Endothelial cell of umbilical vein (primary cell): Measurements from ENCODE around the gene DENND5B. TPM values are rescaled to one million over a fixed set of nuclear protein-coding genes. Genes with fewer than 3 reads are reported as not detected.

Experiments used
- BruUV-seq: library from RNA; stranded (reverse); fragments of 400-500 nt; replicated peaks from 2 replicates; lab custom pipeline; 2021; lab: Mats Ljungman, UMichigan
- CTCF ChIA-PET: fragments of 300-600, 350-600 bp; sonication (Branson Sonifier 250); formaldehyde crosslinking; loops from one replicate; lab custom pipeline; 2021; ENCODE audit warnings: antibody characterized with exemption, inconsistent platforms; lab: Charles Lee
- POLR2A ChIA-PET: fragments of 300-600, 350-600 bp; sonication (Branson Sonifier 250); formaldehyde crosslinking; loops from one replicate; lab custom pipeline; 2021; ENCODE audit warnings: antibody characterized with exemption, inconsistent platforms; lab: Charles Lee
- DNase-seq: peaks from one replicate; pipeline ENCODE4 v3.0.0-alpha.2; 2011; ENCODE audit warnings: low read depth, low spot score
- FAIRE-seq: peaks from 2 replicates; lab custom pipeline; 2011; peaks lifted over from hg19 to GRCh38; lab: Jason Lieb, UNC
- H2AFZ ChIP-seq: 2 replicates; pipeline ENCODE4 v1.6.0; 2012; ENCODE audit warnings: low read depth, low read length, control low read depth, inconsistent platforms
- H3K27ac ChIP-seq: 2 replicates; pipeline ENCODE4 v1.5.1; 2011; ENCODE audit warnings: low read depth, mild to moderate bottlenecking, control low read depth, low read length, moderate library complexity; ENCODE audit not compliant: insufficient read depth
- H3K27me3 ChIP-seq, 2 experiments: 2 replicates each; pipeline versions ENCODE4 v1.6.0 to v1.6.1; 2011; ENCODE audit warnings: low read length in 2 of 2, mixed read lengths in 1 of 2; ENCODE audit not compliant: control insufficient read depth in 2 of 2, insufficient read depth in 2 of 2
- H3K36me3 ChIP-seq, 2 experiments: 2 replicates in 1 of 2; 3 replicates in 1 of 2; pipeline ENCODE4 v1.5.1; 2011; ENCODE audit warnings: low read length in 2 of 2, mild to moderate bottlenecking in 1 of 2, moderate library complexity in 1 of 2; ENCODE audit not compliant: control insufficient read depth in 2 of 2, insufficient read depth in 2 of 2; ENCODE audit errors: extremely low read depth in 1 of 2
- H3K4me1 ChIP-seq: 3 replicates; pipeline ENCODE4 v1.5.1; 2011; ENCODE audit warnings: mild to moderate bottlenecking, low read length; ENCODE audit not compliant: control insufficient read depth, insufficient read depth; ENCODE audit errors: extremely low read depth
- H3K4me2 ChIP-seq: 2 replicates; pipeline ENCODE4 v1.6.1; 2011; ENCODE audit warnings: low read length, control low read depth, mixed read lengths; ENCODE audit not compliant: insufficient read depth
- H3K4me3 ChIP-seq, 3 experiments: fragments of 200-600 bp in 1 of 3; sonication (generic), shearing (Covaris generic) in 1 of 3; replicated peaks in 1 of 3; 2 replicates each; pipeline ENCODE4 v1.5.1; 2011 to 2016; ENCODE audit warnings: control low read depth in 3 of 3, low read length in 3 of 3, mild to moderate bottlenecking in 2 of 3, inconsistent platforms in 1 of 3, low read depth in 1 of 3, moderate library complexity in 1 of 3; ENCODE audit not compliant: insufficient read depth in 1 of 3
- H3K79me2 ChIP-seq: 2 replicates; pipeline ENCODE4 v1.6.0; 2012; ENCODE audit warnings: low read length, inconsistent platforms; ENCODE audit not compliant: control insufficient read depth, insufficient read depth
- H3K9ac ChIP-seq: replicated peaks from 2 replicates; pipeline ENCODE3; 2011; ENCODE audit warnings: low read length, control low read depth; ENCODE audit not compliant: insufficient read depth; ENCODE audit errors: extremely low read depth
- H3K9me1 ChIP-seq: replicated peaks from 3 replicates; pipeline ENCODE4 v1.6.0; 2011; ENCODE audit warnings: mild to moderate bottlenecking, low read length; ENCODE audit not compliant: control insufficient read depth, insufficient read depth; ENCODE audit errors: extremely low read depth
- H3K9me3 ChIP-seq: replicated peaks from 2 replicates; pipeline ENCODE4 v1.5.1; 2012; ENCODE audit warnings: low read length, inconsistent platforms; ENCODE audit not compliant: control insufficient read depth, insufficient read depth
- H4K20me1 ChIP-seq: replicated peaks from 2 replicates; pipeline ENCODE3; 2011; ENCODE audit warnings: mild to moderate bottlenecking, low read length; ENCODE audit not compliant: control insufficient read depth, insufficient read depth; ENCODE audit errors: extremely low read depth
- CTCF ChIP-seq, 2 donors: IDR thresholded peaks; 1 replicate in 1 of 2; 2 replicates in 1 of 2; pipeline ENCODE4 v1.5.1; 2011; ENCODE audit warnings: low read length in 2 of 2, mild to moderate bottlenecking in 2 of 2, moderate library complexity in 2 of 2, control low read depth in 1 of 2, inconsistent platforms in 1 of 2, low read depth in 1 of 2; ENCODE audit not compliant: insufficient read depth in 1 of 2; ENCODE audit errors: extremely low read depth in 1 of 2
- EZH2 ChIP-seq: IDR thresholded peaks from 2 replicates; pipeline ENCODE4 v1.6.1; 2012; ENCODE audit warnings: borderline replicate concordance, low read depth, mild to moderate bottlenecking, moderate library complexity, low read length, inconsistent platforms; ENCODE audit not compliant: severe bottlenecking
- FOS ChIP-seq: IDR thresholded peaks from 2 replicates; pipeline ENCODE4 v1.6.1; 2011; ENCODE audit warnings: mild to moderate bottlenecking, low read length, moderate library complexity, borderline replicate concordance; ENCODE audit not compliant: insufficient read depth
- GATA2 ChIP-seq: IDR thresholded peaks from 2 replicates; pipeline ENCODE4 v1.7.0; 2011; ENCODE audit warnings: low read depth, mild to moderate bottlenecking, moderate library complexity, mixed read lengths, low read length; ENCODE audit not compliant: insufficient read length, insufficient read depth
- JUN ChIP-seq: IDR thresholded peaks from 2 replicates; pipeline ENCODE4 v1.6.1; 2011; ENCODE audit warnings: borderline replicate concordance, low read depth; ENCODE audit not compliant: insufficient read length, insufficient read depth
- POLR2AphosphoS5 ChIP-seq: IDR thresholded peaks from 2 replicates; pipeline ENCODE4 v1.6.1; 2012; ENCODE audit warnings: low read depth, mild to moderate bottlenecking, control low read depth, low read length, moderate library complexity; ENCODE audit not compliant: insufficient read depth
- dilution Hi-C: fragments of 300-500 bp; cut with MboI; formaldehyde crosslinking; loops from one replicate; pipeline ENCODE4 v1.15.0; 2019; ENCODE audit warnings: low sequenced_read_pairs; ENCODE audit not compliant: extremely low pct_ligation_motif_present
- intact Hi-C: fragments of 100-400 bp; cut with micrococcal nuclease; formaldehyde crosslinking; loops from one replicate; pipeline ENCODE4 v1.10.0; 2022
- polyA plus RNA-seq, 4 experiments: library from polyadenylated mRNA; depleted of rRNA in 3 of 4; stranded (reverse) in 3 of 4; unstranded in 1 of 4; fragments of >200 nt; gene quantifications; 2 replicates each; pipeline versions ENCODE4 v1.2.1 to v1.2.3, GENCODE V29; 2011 to 2012; ENCODE audit warnings: missing spikeins in 1 of 4
- total RNA-seq: library from RNA; stranded (reverse); gene quantifications from 2 replicates; pipeline ENCODE4 v1.2.3, GENCODE V29; 2021
- TF ChIP-seq, protein P1 (sequence below): IDR thresholded peaks from 2 replicates; pipeline ENCODE4 v1.6.1; 2011; ENCODE audit not compliant: insufficient read depth, insufficient read length

Gene DENND5B
- total and polyA plus RNA-seq, 2 donors (not counting 3 experiments of a cell fraction or from before 2014, with no cell fraction given), result 10.3 to 18.3 TPM

- no TSS peak for BruUV-seq
- DNase-seq (no peak), FAIRE-seq (no peak)
- intact Hi-C loops (no loop called here), dilution Hi-C loops (no loop called here)
- no peaks in the 10 kb centered on the region for H3K27me3 ChIP-seq
- no peak overlapping the region for H3K4me2 ChIP-seq
- H3K9ac ChIP-seq, result no peak overlapping the region
- H4K20me1 ChIP-seq, result peaks cover 4% of the 10 kb centered on the region
- no peaks in the 10 kb centered on the region for H3K36me3 ChIP-seq
- CTCF ChIA-PET, result interaction anchor here (1.2 kb wide), 1 partner anchor 179 kb away, joined by 3 read pairs; no protein-coding TSS in a partner anchor
- no peak overlapping the region for H3K27ac ChIP-seq
- POLR2A ChIA-PET, result no interaction called here
- no peak for TF ChIP-seq FOS
- no peak for TF ChIP-seq EZH2
- TF ChIP-seq GATA2, result no peak
- TF ChIP-seq JUN, result no peak
- TF ChIP-seq CTCF (IDR thresholded peaks at IDR 0.05; ENCODE audit: extremely low read depth in 1 of 2, insufficient read depth in 1 of 2, low read depth in 1 of 2, low read length in 2 of 2), result no peak
- H3K9me3 ChIP-seq, result no peaks in the 10 kb centered on the region
- no peak overlapping the region for H3K4me3 ChIP-seq
- H3K4me1 ChIP-seq, result peaks cover 10% of the 10 kb centered on the region
- H3K79me2 ChIP-seq, result peaks cover 36% of the 10 kb centered on the region
- H2AFZ ChIP-seq, result no peak overlapping the region
- no peaks in the 10 kb centered on the region for H3K9me1 ChIP-seq
These were observed 8.8 kb downstream of the DENND5B start for GRCh38 chr12:31582155-31582554.

DNA sequence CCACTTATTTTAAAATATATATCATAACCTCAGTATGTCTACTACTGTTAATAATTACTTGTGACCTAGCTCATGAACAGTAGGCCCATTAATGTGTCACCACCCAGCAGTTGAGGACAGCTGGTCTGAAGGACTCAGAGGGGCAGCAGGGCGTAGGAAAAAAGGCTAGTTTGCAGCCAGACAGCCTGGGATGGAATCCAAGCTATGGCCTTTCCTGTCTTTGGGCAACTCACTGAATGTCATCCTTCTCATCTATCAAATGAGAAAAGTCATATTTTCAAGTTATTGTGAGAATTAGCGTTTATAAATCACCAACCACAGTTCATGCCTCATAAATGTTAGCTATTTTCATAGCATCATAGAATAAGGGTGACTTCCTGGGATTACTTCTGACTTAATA lies 12.3 kb downstream of the DENND5B start:
- ChIA-PET POLR2A (interaction anchor here (0.7 kb wide), 1 partner anchor 561 kb away, joined by 4 read pairs; no protein-coding TSS in a partner anchor), CTCF (interaction anchor here (0.6 to 1.5 kb wide), 3 partner anchors 10 to 93 kb away, joined by 3 read pairs; no protein-coding TSS in a partner anchor)
- Histone ChIP-seq H3K4me2 (no peak overlapping the region), H3K4me1 (peaks cover 19% of the 10 kb centered on the region), H2AFZ (no peak overlapping the region), H3K9me3 (no peaks in the 10 kb centered on the region), H3K36me3 (no peaks in the 10 kb centered on the region), H3K27me3 (no peaks in the 10 kb centered on the region), H3K9ac (no peak overlapping the region), H3K79me2 (peaks cover 24% of the 10 kb centered on the region), H3K9me1 (no peaks in the 10 kb centered on the region), H3K4me3 (no peak overlapping the region), H3K27ac (no peak overlapping the region), H4K20me1 (no peaks in the 10 kb centered on the region)
- dilution Hi-C loops, result no loop called here
- intact Hi-C loops, result no loop called here
- no TSS peak for BruUV-seq
- FAIRE-seq (no peak), DNase-seq (peak; percentile 62)
- no peak for TF ChIP-seq POLR2AphosphoS5
- no peak for TF ChIP-seq JUN
- TF ChIP-seq EZH2, result no peak
- TF ChIP-seq, protein P1, sequence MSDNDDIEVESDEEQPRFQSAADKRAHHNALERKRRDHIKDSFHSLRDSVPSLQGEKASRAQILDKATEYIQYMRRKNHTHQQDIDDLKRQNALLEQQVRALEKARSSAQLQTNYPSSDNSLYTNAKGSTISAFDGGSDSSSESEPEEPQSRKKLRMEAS, result no peak
- TF ChIP-seq CTCF (IDR thresholded peaks at IDR 0.05; ENCODE audit: extremely low read depth in 1 of 2, insufficient read depth in 1 of 2, low read depth in 1 of 2, low read length in 2 of 2), result no peak
